Hepatocyte (in vitro differentiated cells): ENCODE results near the gene ANO1.

Source experiments
- EZH2 ChIP-seq: fragments of 200-600 bp; sonication (generic); IDR thresholded peaks from 2 replicates; pipeline ENCODE4 v1.6.1; 2016; ENCODE audit warnings: antibody characterized with exemption, mild to moderate bottlenecking, borderline replicate concordance
- TF ChIP-seq, protein P1 (sequence below): fragments of 200-600 bp; sonication (generic); IDR thresholded peaks from 2 replicates; pipeline ENCODE4 v1.5.1; 2016; ENCODE audit warnings: antibody characterized with exemption, mild to moderate bottlenecking; ENCODE audit not compliant: poor library complexity

DNA sequence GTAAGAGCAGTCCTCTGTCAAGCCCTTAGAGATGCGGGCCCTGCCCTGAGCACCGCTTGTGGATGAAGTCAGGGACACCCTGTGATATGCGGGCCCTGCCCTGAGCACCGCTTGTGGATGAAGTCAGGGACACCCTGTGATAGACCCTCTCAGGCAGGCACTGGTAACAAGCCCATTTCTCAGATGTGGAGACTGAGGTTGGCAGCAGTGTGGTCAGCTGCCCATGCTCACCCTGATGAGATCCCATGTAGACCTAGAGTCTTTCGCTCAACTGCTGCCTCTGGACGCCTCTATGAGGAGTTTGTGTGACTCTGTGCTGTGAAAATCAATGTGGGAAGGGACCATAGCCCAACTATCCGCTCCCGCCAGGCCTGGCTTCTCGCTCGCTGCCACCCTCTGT lies 66.1 kb downstream of the ANO1 start:
- TF ChIP-seq, protein P1, sequence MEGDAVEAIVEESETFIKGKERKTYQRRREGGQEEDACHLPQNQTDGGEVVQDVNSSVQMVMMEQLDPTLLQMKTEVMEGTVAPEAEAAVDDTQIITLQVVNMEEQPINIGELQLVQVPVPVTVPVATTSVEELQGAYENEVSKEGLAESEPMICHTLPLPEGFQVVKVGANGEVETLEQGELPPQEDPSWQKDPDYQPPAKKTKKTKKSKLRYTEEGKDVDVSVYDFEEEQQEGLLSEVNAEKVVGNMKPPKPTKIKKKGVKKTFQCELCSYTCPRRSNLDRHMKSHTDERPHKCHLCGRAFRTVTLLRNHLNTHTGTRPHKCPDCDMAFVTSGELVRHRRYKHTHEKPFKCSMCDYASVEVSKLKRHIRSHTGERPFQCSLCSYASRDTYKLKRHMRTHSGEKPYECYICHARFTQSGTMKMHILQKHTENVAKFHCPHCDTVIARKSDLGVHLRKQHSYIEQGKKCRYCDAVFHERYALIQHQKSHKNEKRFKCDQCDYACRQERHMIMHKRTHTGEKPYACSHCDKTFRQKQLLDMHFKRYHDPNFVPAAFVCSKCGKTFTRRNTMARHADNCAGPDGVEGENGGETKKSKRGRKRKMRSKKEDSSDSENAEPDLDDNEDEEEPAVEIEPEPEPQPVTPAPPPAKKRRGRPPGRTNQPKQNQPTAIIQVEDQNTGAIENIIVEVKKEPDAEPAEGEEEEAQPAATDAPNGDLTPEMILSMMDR = no peak
- no peak for TF ChIP-seq EZH2
